Measurements from ENCODE around the gene APBA2.
A peak's percentile ranks its signal among the peaks of the same experiment; 100 is the strongest.

Gene APBA2

GRCh38 chr15:29133791-29134190 lies 248.0 kb downstream of the APBA2 start:
- no peak for DNase-seq (ENCODE audit: low read depth in 3 of 3)

- DNase-seq (ENCODE audit: low read depth in 3 of 3), result no peak
Observed at GRCh38 chr15:29134239-29134638, 248.5 kb downstream of the APBA2 start.

GRCh38 chr15:29134641-29135308 lies 249.0 kb downstream of the APBA2 start:
- DNase-seq (ENCODE audit: low read depth in 3 of 3), result no peak

GRCh38 chr15:29135309-29135657 lies 249.5 kb downstream of the APBA2 start:
- no peak for DNase-seq (ENCODE audit: low read depth in 3 of 3)

- DNase-seq (ENCODE audit: low read depth in 3 of 3), result no peak
Observed at GRCh38 chr15:29135702-29136646, 250.2 kb downstream of the APBA2 start.

- DNase-seq (ENCODE audit: low read depth in 3 of 3), result no peak
Observed at GRCh38 chr15:29138260-29138659, 252.5 kb downstream of the APBA2 start.

- no peak for DNase-seq (ENCODE audit: low read depth in 3 of 3)
Observed at GRCh38 chr15:29139072-29139471, 253.3 kb downstream of the APBA2 start.

- peak; percentile 22 to 43 (median 29) for DNase-seq (ENCODE audit: low read depth in 3 of 3)
Observed at GRCh38 chr15:29139540-29140459, 254.0 kb downstream of the APBA2 start.

GRCh38 chr15:29140475-29141307 lies 254.9 kb downstream of the APBA2 start:
- no peak for DNase-seq (ENCODE audit: low read depth in 3 of 3)

- no peak for DNase-seq (ENCODE audit: low read depth in 3 of 3)
Observed at GRCh38 chr15:29141308-29142128, 255.7 kb downstream of the APBA2 start.

GRCh38 chr15:29142129-29142747 lies 256.5 kb downstream of the APBA2 start:
- DNase-seq (ENCODE audit: low read depth in 3 of 3), result no peak

GRCh38 chr15:29143293-29143692 lies 257.5 kb downstream of the APBA2 start:
- no peak for DNase-seq (ENCODE audit: low read depth in 3 of 3)

- no peak for DNase-seq (ENCODE audit: low read depth in 3 of 3)
Observed at GRCh38 chr15:29143909-29144635, 258.3 kb downstream of the APBA2 start.

- no peak for DNase-seq (ENCODE audit: low read depth in 3 of 3)
Observed at GRCh38 chr15:29149738-29150075, 263.9 kb downstream of the APBA2 start.

- no peak for DNase-seq (ENCODE audit: low read depth in 3 of 3)
Observed at GRCh38 chr15:29150515-29151483, 265.0 kb downstream of the APBA2 start.

GRCh38 chr15:29151484-29151857 lies 265.7 kb downstream of the APBA2 start:
- DNase-seq (ENCODE audit: low read depth in 3 of 3), result no peak

GRCh38 chr15:29156521-29156920 lies 270.7 kb downstream of the APBA2 start:
- DNase-seq (ENCODE audit: low read depth in 3 of 3), result no peak

All from stimulated activated CD4-positive, alpha-beta T cell treated with anti-CD3 and anti-CD28 coated beads, TNF-alpha, amount 100 ng/mL, for 48 hours (primary cell).